NCI-H2029 treated with DMSO at 0.1 percent for 48 hours (cell line): Measurements from ENCODE around the gene DHRS4.
"Not testable (repeated sequence)": the region's sequence is repeated elsewhere in the genome, so short reads cannot be mapped to it uniquely, and the experiment has no call there.

Source experiments
- DNase-seq: peaks from one replicate; lab custom pipeline; 2025; lab: John Stamatoyannopoulos, UW

Gene DHRS4

GRCh38 chr14:23984891-23985602 lies 31.5 kb downstream of the DHRS4 start:
- DNase-seq: no peak

GRCh38 chr14:23988223-23988606 lies 34.6 kb downstream of the DHRS4 start:
- not testable (repeated sequence) for DNase-seq

GRCh38 chr14:23988607-23989363 lies 35.2 kb downstream of the DHRS4 start, which contains the start of gene DHRS4L2:
TSS of gene DHRS4L2 (plus strand) at chr14:23988929. CDS start at chr14:23988948, 19 bp downstream.
- peak; percentile 30 for DNase-seq

GRCh38 chr14:23989734-23990445 lies 36.3 kb downstream of the DHRS4 start:
- DNase-seq: peak; percentile 35

DNA sequence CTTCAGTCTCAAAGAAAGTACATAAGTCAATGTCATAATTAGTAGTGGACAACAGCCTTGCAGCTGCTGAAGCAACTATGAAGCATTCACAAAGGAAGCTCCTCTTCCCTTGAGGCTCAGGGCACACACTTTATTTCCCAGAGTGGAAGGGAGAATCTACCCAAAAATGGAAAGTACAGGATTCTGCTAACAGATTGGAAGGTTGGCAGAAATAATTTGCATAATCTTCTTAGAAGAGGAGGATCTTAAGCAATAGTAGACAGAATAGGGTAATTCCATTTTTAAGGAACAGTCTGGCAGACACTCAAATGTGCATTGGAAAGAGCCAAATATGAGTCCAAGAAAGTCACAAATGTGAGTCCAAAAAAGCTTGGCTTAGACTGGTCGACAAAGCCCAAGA lies 37.4 kb downstream of the DHRS4 start:
- not testable (repeated sequence) for DNase-seq

- DNase-seq: not testable (repeated sequence)
Observed at GRCh38 chr14:23993042-23993441, 39.5 kb downstream of the DHRS4 start.

DNA sequence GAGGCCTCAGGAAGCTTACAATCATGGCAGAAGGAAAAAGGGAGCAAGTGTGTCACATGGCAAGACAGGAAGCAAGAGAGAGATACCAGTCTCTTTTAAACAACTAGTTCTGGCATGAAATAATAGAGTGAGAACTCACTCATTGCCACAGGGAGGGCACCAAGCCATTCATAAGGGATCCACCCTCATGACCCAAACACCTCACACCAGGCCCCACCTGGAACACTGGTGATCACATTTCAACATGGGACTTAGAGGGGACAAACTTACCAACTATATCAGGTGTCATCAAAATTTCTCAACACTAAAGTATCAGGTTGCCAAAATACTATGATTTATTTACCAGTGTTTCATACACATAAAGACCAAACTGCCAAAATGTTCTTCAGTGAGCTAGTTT lies 42.4 kb downstream of the DHRS4 start:
- not testable (repeated sequence) for DNase-seq

DNA sequence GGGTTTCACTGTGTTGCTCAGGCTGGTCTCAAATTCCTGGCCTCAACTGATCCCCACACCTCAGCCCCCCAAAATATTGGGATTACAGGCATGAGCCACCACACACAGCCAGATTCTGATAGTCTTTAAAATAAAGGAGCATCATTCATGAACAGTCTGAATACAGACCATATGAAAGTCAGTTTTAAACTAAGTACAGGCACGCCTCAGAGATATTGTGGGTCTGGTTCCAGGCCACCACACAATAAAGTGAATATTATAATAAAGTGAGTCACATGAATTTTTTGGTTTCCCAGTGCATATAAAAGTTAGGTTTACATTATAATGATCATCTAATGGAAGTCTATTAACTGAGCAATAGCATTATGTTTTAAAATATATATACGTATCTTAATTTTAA lies 43.3 kb downstream of the DHRS4 start:
- DNase-seq: not testable (repeated sequence)

- DNase-seq: not testable (repeated sequence)
Observed at GRCh38 chr14:23999640-24000039, 46.1 kb downstream of the DHRS4 start.

DNA sequence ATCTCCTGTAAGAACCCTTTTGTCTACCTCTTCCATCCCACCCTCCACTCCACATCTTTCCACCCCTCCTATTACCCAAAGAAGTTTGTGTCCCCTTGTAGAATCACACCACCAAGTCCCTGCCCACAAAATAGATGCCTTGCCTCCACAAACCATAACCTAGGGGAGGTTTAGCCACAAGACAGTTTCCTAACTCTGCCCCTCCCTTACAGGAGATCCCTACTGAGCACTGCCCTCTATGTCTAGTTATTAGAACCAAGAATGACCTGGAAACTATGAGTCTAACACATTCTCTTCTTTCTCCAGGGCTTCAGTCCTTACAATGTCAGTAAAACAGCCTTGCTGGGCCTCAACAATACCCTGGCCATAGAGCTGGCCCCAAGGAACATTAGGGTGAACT lies 47.5 kb downstream of the DHRS4 start:
- not testable (repeated sequence) for DNase-seq

GRCh38 chr14:24001679-24002078 lies 48.1 kb downstream of the DHRS4 start:
- not testable (repeated sequence) for DNase-seq

DNA sequence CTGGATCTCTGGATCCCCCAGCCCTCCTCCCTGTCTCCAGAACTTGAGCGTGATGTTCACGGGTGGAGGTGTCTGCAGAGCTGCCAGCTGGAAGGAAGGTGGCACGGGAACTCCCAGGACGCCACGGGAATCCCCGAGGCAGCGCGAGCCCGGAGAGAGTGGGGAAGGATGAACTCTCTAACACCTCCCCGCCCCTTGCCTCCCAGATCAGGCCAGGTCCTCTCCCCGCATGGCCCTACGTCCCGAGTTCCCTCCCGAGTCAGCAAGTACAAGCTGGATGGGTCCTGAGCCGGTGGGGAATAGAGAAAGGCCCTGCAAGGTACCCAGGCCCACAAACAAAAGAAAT lies 52.9 kb downstream of the DHRS4 start:
- DNase-seq: not testable (repeated sequence)

DNA sequence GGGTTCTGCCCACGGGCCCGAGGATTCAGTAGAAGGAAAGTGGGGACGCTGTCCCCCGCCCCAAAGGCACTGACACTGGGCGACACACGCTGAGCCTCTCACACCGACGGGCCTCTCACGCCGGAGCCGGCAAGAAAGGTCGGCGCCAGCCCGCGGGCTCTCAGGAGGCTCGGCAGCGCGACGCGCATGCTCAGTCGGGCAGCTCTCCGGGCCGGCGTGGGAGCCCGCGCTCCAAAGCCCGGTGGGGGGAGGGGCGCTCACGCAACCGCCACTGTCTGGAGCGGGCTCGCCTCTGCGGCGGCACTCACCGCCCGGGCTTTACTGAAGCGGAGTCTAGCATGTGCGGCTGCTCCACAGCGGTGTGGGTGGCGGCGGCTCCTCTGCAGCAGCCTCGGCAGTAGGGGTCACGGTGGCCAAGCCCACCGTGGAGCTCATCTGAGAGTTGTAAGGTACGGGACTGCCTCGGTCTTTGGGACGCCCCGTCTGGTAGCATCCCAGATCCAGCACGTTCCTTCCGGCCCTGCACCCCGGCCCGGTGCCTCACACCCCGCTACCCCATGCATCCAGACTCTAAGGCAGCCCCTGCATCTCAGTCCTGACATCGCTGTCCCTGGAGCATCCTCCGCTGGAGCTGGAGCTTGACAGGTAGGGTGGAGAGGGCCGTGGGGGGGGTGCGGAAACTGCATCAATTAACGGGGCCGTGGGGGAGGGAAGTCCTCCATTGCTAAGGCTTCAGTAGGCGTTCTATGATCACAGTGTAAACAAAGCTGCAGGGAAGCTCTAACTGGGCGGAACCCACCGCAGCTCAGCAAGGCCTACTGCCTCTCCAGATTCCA lies 53.5 kb downstream of the DHRS4 start:
- DNase-seq: not testable (repeated sequence)

DNA sequence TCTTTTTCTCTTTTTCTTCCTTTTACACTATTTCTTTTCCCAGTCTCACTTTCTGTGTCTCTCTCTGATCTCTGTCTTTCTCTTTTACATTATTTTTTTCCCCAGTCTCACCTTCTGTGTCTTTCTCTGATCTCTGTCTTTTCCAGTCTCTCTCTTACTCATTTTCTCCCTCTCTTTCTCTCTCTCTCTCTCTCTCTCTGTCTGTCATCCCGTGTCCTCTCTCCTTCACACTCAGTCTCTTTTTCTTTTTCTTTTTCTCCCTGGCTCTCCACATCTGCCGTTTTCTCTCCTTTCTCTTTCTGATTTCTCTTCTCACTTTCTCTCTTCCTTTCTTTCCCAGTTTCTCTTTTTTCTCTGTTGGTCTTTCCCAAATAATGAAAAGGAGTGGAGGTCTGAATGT lies 57.5 kb downstream of the DHRS4 start:
- no peak for DNase-seq

- DNase-seq: not testable (repeated sequence)
Observed at GRCh38 chr14:24012726-24013273, 59.2 kb downstream of the DHRS4 start.

GRCh38 chr14:24013654-24014514 lies 60.3 kb downstream of the DHRS4 start:
- peak; percentile 82 for DNase-seq

- DNase-seq: not testable (repeated sequence)
Observed at GRCh38 chr14:24015745-24016144, 62.2 kb downstream of the DHRS4 start.
